Esophagus squamous epithelium (tissue), 4 donors: ENCODE measurements around the gene WNT2B.

Experiments used
- CTCF ChIP-seq, 6 experiments: fragments of 450-650 bp in 4 of 6; fragments of 200-600 bp in 2 of 6; sonication (generic) in 2 of 6; IDR thresholded peaks; one replicate each; pipeline ENCODE4 v1.5.1; 2016 to 2019; ENCODE audit warnings: antibody characterized with exemption in 6 of 6, mild to moderate bottlenecking in 4 of 6, moderate library complexity in 4 of 6
- POLR2A ChIP-seq, 4 donors: fragments of 450-650 bp; IDR thresholded peaks; one replicate each; pipeline ENCODE4 v1.6.1; 2017; ENCODE audit warnings: antibody characterized with exemption in 4 of 4, mild to moderate bottlenecking in 4 of 4, moderate library complexity in 3 of 4

GRCh38 chr1:112558634-112559033, 49.9 kb downstream of the WNT2B start:
- TF ChIP-seq CTCF (IDR thresholded peaks at IDR 0.05) (no peak), POLR2A (IDR thresholded peaks at IDR 0.05) (no peak)
